ENCODE measurements around the gene CSF3R. TPM values are rescaled to one million over a fixed set of nuclear protein-coding genes. Genes with fewer than 3 reads are reported as not detected.

CSF3R gene
- total and polyA plus RNA-seq, 2 donors (not counting 3 experiments of a cell fraction or from before 2014, with no cell fraction given), result not detected

GRCh38 chr1:36417931-36418330 lies 64.8 kb downstream of the CSF3R start:
- Histone ChIP-seq H3K4me2 (ENCODE audit: insufficient read depth, low read length) (no peak overlapping the region), H3K9me3 (replicated peaks; ENCODE audit: control insufficient read depth, insufficient read depth, low read length) (no peaks in the 10 kb centered on the region), H3K4me1 (ENCODE audit: control insufficient read depth, extremely low read depth, insufficient read depth, low read length) (peaks cover 3% of the 10 kb centered on the region), H3K79me2 (ENCODE audit: control insufficient read depth, insufficient read depth, low read length) (no peaks in the 10 kb centered on the region), H3K9ac (replicated peaks; ENCODE audit: extremely low read depth, insufficient read depth, low read length) (no peak overlapping the region), H3K36me3 (ENCODE audit: control insufficient read depth in 2 of 2, extremely low read depth in 1 of 2, insufficient read depth in 2 of 2, low read length in 2 of 2) (no peaks in the 10 kb centered on the region), H3K9me1 (replicated peaks; ENCODE audit: control insufficient read depth, extremely low read depth, insufficient read depth, low read length) (no peaks in the 10 kb centered on the region), H3K27ac (ENCODE audit: insufficient read depth, low read depth, low read length) (no peak overlapping the region), H3K27me3 (ENCODE audit: control insufficient read depth in 2 of 2, insufficient read depth in 2 of 2, low read length in 2 of 2) (no peaks in the 10 kb centered on the region), H3K4me3 (replicated peaks in 1 of 3; ENCODE audit: insufficient read depth in 1 of 3, low read depth in 1 of 3, low read length in 3 of 3) (no peak overlapping the region), H4K20me1 (replicated peaks; ENCODE audit: control insufficient read depth, extremely low read depth, insufficient read depth, low read length) (no peaks in the 10 kb centered on the region), H2AFZ (ENCODE audit: low read depth, low read length) (no peak overlapping the region)
- BruUV-seq (replicated peaks), result no TSS peak
- intact Hi-C loops (cut with micrococcal nuclease), result no loop called here
- DNase-seq (ENCODE audit: low read depth, low spot score) (no peak), FAIRE-seq (no peak)
- TF ChIP-seq CTCF (IDR thresholded peaks at IDR 0.05; ENCODE audit: extremely low read depth in 1 of 2, insufficient read depth in 1 of 2, low read depth in 1 of 2, low read length in 2 of 2) (no peak), POLR2AphosphoS5 (IDR thresholded peaks at IDR 0.05; ENCODE audit: insufficient read depth, low read depth, low read length) (no peak), FOS (IDR thresholded peaks at IDR 0.05; ENCODE audit: borderline replicate concordance, insufficient read depth, low read length) (no peak), MYC (IDR thresholded peaks at IDR 0.05; ENCODE audit: low read depth, low read length) (no peak), EZH2 (IDR thresholded peaks at IDR 0.05; ENCODE audit: borderline replicate concordance, low read depth, low read length, severe bottlenecking) (no peak), POLR2A (IDR thresholded peaks at IDR 0.05; ENCODE audit: low read depth, low read length) (no peak), GATA2 (IDR thresholded peaks at IDR 0.05; ENCODE audit: insufficient read depth, insufficient read length, low read depth, low read length) (no peak), MAX (IDR thresholded peaks at IDR 0.05; ENCODE audit: insufficient read depth, insufficient read length) (no peak), JUN (IDR thresholded peaks at IDR 0.05; ENCODE audit: borderline replicate concordance, insufficient read depth, insufficient read length, low read depth) (no peak)
- dilution Hi-C loops (cut with MboI; ENCODE audit: extremely low pct_ligation_motif_present, low sequenced_read_pairs), result no loop called here
- CTCF ChIA-PET, result interaction anchor here (5.7 kb wide), 1 partner anchor 75 kb away, joined by 70 read pairs; no protein-coding TSS in a partner anchor
- POLR2A ChIA-PET, result no interaction called here

Small RNA genes lying within 50 kb of the gene (small RNA-seq; reads per million reads assigned to genes)
- not detected for gene SNORA63C (ENCODE audit: insufficient read depth, insufficient read length, low read depth, low replicate concordance)

Other genes starting within 250 kb of the CSF3R start
- gene SH3D21, start 176.5 kb downstream of the CSF3R start, total RNA-seq, result 5.1 and 7.2 TPM in 2 replicates
- gene SH3D21, start 176.5 kb downstream of the CSF3R start, polyA plus RNA-seq, result 1.6 and 1.8 TPM in 2 replicates
- 63.2 and 64.7 TPM in 2 replicates for gene EVA1B, start 159.3 kb downstream of the CSF3R start, total RNA-seq
- 132 and 255 TPM in 2 replicates for gene EVA1B, start 159.3 kb downstream of the CSF3R start, polyA plus RNA-seq
- gene STK40, start 97.0 kb downstream of the CSF3R start, total RNA-seq, result 35.2 and 36.8 TPM in 2 replicates
- 20.8 and 21.4 TPM in 2 replicates for gene STK40, start 97.0 kb downstream of the CSF3R start, polyA plus RNA-seq
- gene LSM10, start 85.0 kb downstream of the CSF3R start, total RNA-seq, result 38.2 and 40.3 TPM in 2 replicates
- gene LSM10, start 85.0 kb downstream of the CSF3R start, polyA plus RNA-seq, result 76.9 and 98.5 TPM in 2 replicates
- 4.6 and 7.6 TPM in 2 replicates for gene OSCP1, start 32.5 kb downstream of the CSF3R start, total RNA-seq
- gene OSCP1, start 32.5 kb downstream of the CSF3R start, polyA plus RNA-seq, result 8.3 and 9.6 TPM in 2 replicates
- 105 and 106 TPM in 2 replicates for gene MRPS15, start 18.5 kb downstream of the CSF3R start, total RNA-seq
- 45.6 and 47.1 TPM in 2 replicates for gene MRPS15, start 18.5 kb downstream of the CSF3R start, polyA plus RNA-seq

Data from endothelial cell of umbilical vein (primary cell).